GM23338 (cell line): Measurements from ENCODE around the gene CTNNA1. TPM values are rescaled to one million over a fixed set of nuclear protein-coding genes. Genes with fewer than 3 reads are reported as not detected.

ENCODE experiments used
- ATAC-seq: fragments of 200-7000 bp; cut with Tn5 transposase; 3 replicates; pipeline ENCODE4 v1.9.1; 2020
- DNase-seq: peaks from one replicate; pipeline ENCODE4 v3.0.0-alpha.2; 2015; ENCODE audit warnings: low spot score
- H2AFZ ChIP-seq: fragments of 200-600 bp; sonication (generic); 2 replicates; pipeline ENCODE4 v1.8.0; 2016; ENCODE audit warnings: antibody characterized with exemption, mild to moderate bottlenecking, moderate library complexity
- H3F3A ChIP-seq: fragments of 200-600 bp; sonication (generic); replicated peaks from 2 replicates; pipeline ENCODE4 v1.8.0; 2017; ENCODE audit warnings: antibody characterized with exemption, mixed run types, low read depth
- H3K27ac ChIP-seq: fragments of 200-600 bp; sonication (generic); 2 replicates; pipeline ENCODE4 v1.6.1; 2016; ENCODE audit warnings: low read depth
- H3K27me3 ChIP-seq: fragments of 200-600 bp; sonication (generic); 2 replicates; pipeline ENCODE4 v1.8.0; 2016; ENCODE audit warnings: mild to moderate bottlenecking, mixed run types, moderate library complexity; ENCODE audit not compliant: insufficient read depth
- H3K36me3 ChIP-seq: fragments of 200-600 bp; sonication (generic); 2 replicates; pipeline ENCODE4 v1.8.0; 2016; ENCODE audit warnings: mild to moderate bottlenecking; ENCODE audit not compliant: insufficient read depth
- H3K4me1 ChIP-seq: fragments of 200-600 bp; sonication (generic); 2 replicates; pipeline ENCODE4 v1.8.0; 2016; ENCODE audit warnings: mild to moderate bottlenecking, moderate library complexity; ENCODE audit not compliant: insufficient read depth
- H3K4me2 ChIP-seq: fragments of 200-600 bp; sonication (generic); 2 replicates; pipeline ENCODE4 v1.7.1; 2017; ENCODE audit warnings: mixed run types
- H3K4me3 ChIP-seq: fragments of 200-600 bp; sonication (generic); 2 replicates; pipeline ENCODE4 v1.6.1; 2016; ENCODE audit warnings: mixed run types
- H3K79me2 ChIP-seq: fragments of 200-600 bp; sonication (generic); replicated peaks from 2 replicates; pipeline ENCODE4 v1.8.0; 2017; ENCODE audit warnings: mild to moderate bottlenecking; ENCODE audit not compliant: insufficient read depth
- H3K9me2 ChIP-seq: fragments of 200-600 bp; sonication (generic); 2 replicates; pipeline ENCODE4 v1.8.0; 2017; ENCODE audit not compliant: insufficient read depth
- H4K20me1 ChIP-seq: fragments of 200-600 bp; sonication (generic); replicated peaks from 2 replicates; pipeline ENCODE4 v1.8.0; 2017; ENCODE audit warnings: mild to moderate bottlenecking; ENCODE audit not compliant: insufficient read depth
- H3K27ac Mint-ChIP-seq: 2 replicates; pipeline ENCODE4 v1.8.0; 2020; ENCODE audit warnings: inconsistent platforms, mild to moderate bottlenecking, moderate library complexity, mixed read lengths
- H3K27me3 Mint-ChIP-seq: 3 replicates; pipeline ENCODE4 v1.8.0; 2022; ENCODE audit warnings: low read depth, mild to moderate bottlenecking, moderate library complexity, mixed read lengths, inconsistent platforms; ENCODE audit not compliant: insufficient read depth, poor library complexity
- H3K36me3 Mint-ChIP-seq: 3 replicates; pipeline ENCODE4 v1.8.0; 2021; ENCODE audit warnings: low read depth, mild to moderate bottlenecking, inconsistent platforms, moderate library complexity, mixed read lengths
- H3K4me1 Mint-ChIP-seq: 3 replicates; pipeline ENCODE4 v1.8.0; 2020; ENCODE audit warnings: mild to moderate bottlenecking, inconsistent platforms, mixed read lengths
- H3K4me3 Mint-ChIP-seq: 3 replicates; pipeline ENCODE4 v1.8.0; 2021; ENCODE audit warnings: moderate library complexity, mild to moderate bottlenecking, inconsistent platforms, mixed read lengths
- H3K9me3 Mint-ChIP-seq: 3 replicates; pipeline ENCODE4 v1.8.0; 2020; ENCODE audit warnings: moderate library complexity, mild to moderate bottlenecking, inconsistent platforms, mixed read lengths
- CREB1 ChIP-seq: fragments of 250-450 bp; sonication (Bioruptor Pico); IDR thresholded peaks from 2 replicates; pipeline ENCODE4 v1.5.0; 2020; ENCODE audit warnings: low read depth, mild to moderate bottlenecking, moderate library complexity
- EZH2 ChIP-seq: fragments of 200-600 bp; sonication (generic); IDR thresholded peaks from one replicate; pipeline ENCODE4 v1.8.0; 2017; ENCODE audit warnings: antibody characterized with exemption, mild to moderate bottlenecking, low read depth; ENCODE audit not compliant: unreplicated experiment
- EZH2phosphoT487 ChIP-seq: fragments of 200-600 bp; sonication (generic); IDR thresholded peaks from one replicate; pipeline ENCODE4 v1.8.1; 2018; ENCODE audit warnings: antibody characterized with exemption; ENCODE audit not compliant: unreplicated experiment
- JUNB ChIP-seq: IDR thresholded peaks from one replicate; pipeline ENCODE4 v1.6.1; 2016; ENCODE audit warnings: antibody characterized with exemption; ENCODE audit not compliant: unreplicated experiment
- NANOG ChIP-seq: IDR thresholded peaks from 2 replicates; pipeline ENCODE4 v1.6.1; 2016; ENCODE audit warnings: antibody characterized with exemption, borderline replicate concordance
- POLR2AphosphoS5 ChIP-seq: IDR thresholded peaks from 2 replicates; pipeline ENCODE4 v1.6.1; 2016; ENCODE audit warnings: antibody characterized with exemption, low read depth
- STAT1 ChIP-seq: IDR thresholded peaks from one replicate; pipeline ENCODE4 v1.6.1; 2016; ENCODE audit warnings: antibody characterized with exemption; ENCODE audit not compliant: unreplicated experiment
- ZNF114 ChIP-seq: fragments of 250-450 bp; sonication (Bioruptor Pico); IDR thresholded peaks from 2 replicates; pipeline ENCODE4 v1.5.0; 2020; ENCODE audit warnings: mild to moderate bottlenecking, moderate library complexity
- ZNF331 ChIP-seq: fragments of 250-450 bp; sonication (Bioruptor Pico); IDR thresholded peaks from 2 replicates; pipeline ENCODE4 v1.5.0; 2020; ENCODE audit warnings: low read depth, mild to moderate bottlenecking, moderate library complexity
- polyA plus RNA-seq: library from polyadenylated mRNA; unstranded; fragments of >200 nt; fragmentation: Nextera tagmentation; extraction: Ambion mirVana; gene quantifications from 2 replicates; pipeline ENCODE4 v1.2.1, GENCODE V29; 2016
- total RNA-seq: library from RNA; depleted of rRNA; stranded (reverse); fragments of >200 nt; shearing (Covaris generic); gene quantifications from 2 replicates; pipeline ENCODE4 v1.2.3, GENCODE V29; 2014
- TF ChIP-seq, protein P1 (sequence below): IDR thresholded peaks from one replicate; pipeline ENCODE4 v1.6.1; 2018; ENCODE audit warnings: antibody characterized with exemption; ENCODE audit not compliant: unreplicated experiment
- TF ChIP-seq, protein P2 (sequence below): IDR thresholded peaks from 2 replicates; pipeline ENCODE4 v1.6.1; 2016; ENCODE audit warnings: antibody characterized with exemption
- TF ChIP-seq, protein P3 (sequence below), 2 experiments: fragments of 200-600 bp in 1 of 2; sonication (generic) in 1 of 2; conservative IDR thresholded peaks; 2 replicates each; pipeline versions ENCODE4 v1.5.1 to v1.6.1; 2016 to 2017; ENCODE audit warnings: antibody characterized with exemption in 2 of 2, low read depth in 2 of 2, mild to moderate bottlenecking in 2 of 2, moderate library complexity in 1 of 2
- TF ChIP-seq, protein P4 (sequence below): fragments of 250-450 bp; sonication (Bioruptor Pico); IDR thresholded peaks from 2 replicates; pipeline ENCODE4 v1.5.0; 2020; ENCODE audit warnings: mild to moderate bottlenecking, moderate library complexity

Gene CTNNA1
- total and polyA plus RNA-seq, 2 experiments from 2014 or later = 111 to 348 TPM

DNA sequence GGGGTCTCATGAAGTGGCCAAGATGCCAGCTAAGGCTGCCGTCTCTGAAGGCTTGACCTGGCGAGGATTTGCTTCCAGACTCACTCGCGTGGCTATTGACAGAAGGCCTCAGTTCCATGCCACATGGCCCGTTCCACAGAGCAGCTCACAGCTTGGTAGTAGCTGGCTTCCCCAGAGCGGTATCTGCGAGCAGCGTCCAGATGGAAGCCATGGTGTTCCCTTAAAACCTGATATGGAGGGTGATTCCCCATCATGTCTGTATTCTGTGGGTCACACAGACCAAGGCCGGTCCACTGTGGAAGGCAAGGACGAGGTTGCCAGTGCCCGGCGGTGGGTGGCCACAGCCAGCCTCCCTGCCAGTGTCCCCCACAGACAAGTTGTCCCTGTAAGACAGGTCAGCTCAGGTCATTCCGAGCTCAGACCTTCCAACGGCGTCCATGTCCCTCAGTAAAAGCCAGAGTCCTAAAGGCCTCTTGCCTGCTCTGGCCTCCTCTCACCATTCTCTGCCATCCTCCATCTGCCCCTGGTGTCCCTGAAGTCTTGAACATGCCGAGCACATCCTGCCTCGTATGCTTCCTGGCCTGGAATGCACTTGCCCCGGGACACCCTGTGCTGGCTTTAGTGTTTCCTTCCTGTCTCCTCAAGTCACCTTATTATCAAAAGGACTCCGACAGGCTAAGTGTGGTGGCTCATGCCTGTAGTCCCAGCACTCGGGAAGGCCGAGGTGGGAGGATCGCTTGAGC is 183.2 kb downstream of the CTNNA1 start:
- Mint-ChIP-seq H3K9me3 (no peaks in the 10 kb centered on the region), H3K4me3 (no peak overlapping the region)
- peak; percentile 44 for DNase-seq

More for the DNA sequence above, 183.2 kb downstream of the CTNNA1 start:
- peaks cover 24% of the 10 kb centered on the region for H3K36me3 ChIP-seq
- no peak overlapping the region for H2AFZ ChIP-seq
- Mint-ChIP-seq H3K27ac (no peak overlapping the region; the same call in 1 of the 2 replicates), H3K27me3 (peaks cover 20% of the 10 kb centered on the region), H3K4me1 (peaks cover 43% of the 10 kb centered on the region), H3K36me3 (peaks cover 48% of the 10 kb centered on the region)
- no peak for TF ChIP-seq EZH2phosphoT487
- no peak for TF ChIP-seq POLR2AphosphoS5
- TF ChIP-seq, protein P1, sequence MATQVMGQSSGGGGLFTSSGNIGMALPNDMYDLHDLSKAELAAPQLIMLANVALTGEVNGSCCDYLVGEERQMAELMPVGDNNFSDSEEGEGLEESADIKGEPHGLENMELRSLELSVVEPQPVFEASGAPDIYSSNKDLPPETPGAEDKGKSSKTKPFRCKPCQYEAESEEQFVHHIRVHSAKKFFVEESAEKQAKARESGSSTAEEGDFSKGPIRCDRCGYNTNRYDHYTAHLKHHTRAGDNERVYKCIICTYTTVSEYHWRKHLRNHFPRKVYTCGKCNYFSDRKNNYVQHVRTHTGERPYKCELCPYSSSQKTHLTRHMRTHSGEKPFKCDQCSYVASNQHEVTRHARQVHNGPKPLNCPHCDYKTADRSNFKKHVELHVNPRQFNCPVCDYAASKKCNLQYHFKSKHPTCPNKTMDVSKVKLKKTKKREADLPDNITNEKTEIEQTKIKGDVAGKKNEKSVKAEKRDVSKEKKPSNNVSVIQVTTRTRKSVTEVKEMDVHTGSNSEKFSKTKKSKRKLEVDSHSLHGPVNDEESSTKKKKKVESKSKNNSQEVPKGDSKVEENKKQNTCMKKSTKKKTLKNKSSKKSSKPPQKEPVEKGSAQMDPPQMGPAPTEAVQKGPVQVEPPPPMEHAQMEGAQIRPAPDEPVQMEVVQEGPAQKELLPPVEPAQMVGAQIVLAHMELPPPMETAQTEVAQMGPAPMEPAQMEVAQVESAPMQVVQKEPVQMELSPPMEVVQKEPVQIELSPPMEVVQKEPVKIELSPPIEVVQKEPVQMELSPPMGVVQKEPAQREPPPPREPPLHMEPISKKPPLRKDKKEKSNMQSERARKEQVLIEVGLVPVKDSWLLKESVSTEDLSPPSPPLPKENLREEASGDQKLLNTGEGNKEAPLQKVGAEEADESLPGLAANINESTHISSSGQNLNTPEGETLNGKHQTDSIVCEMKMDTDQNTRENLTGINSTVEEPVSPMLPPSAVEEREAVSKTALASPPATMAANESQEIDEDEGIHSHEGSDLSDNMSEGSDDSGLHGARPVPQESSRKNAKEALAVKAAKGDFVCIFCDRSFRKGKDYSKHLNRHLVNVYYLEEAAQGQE = no peak
- no peak for TF ChIP-seq CREB1 (CRISPR knock-in tag)
- TF ChIP-seq, protein P2, sequence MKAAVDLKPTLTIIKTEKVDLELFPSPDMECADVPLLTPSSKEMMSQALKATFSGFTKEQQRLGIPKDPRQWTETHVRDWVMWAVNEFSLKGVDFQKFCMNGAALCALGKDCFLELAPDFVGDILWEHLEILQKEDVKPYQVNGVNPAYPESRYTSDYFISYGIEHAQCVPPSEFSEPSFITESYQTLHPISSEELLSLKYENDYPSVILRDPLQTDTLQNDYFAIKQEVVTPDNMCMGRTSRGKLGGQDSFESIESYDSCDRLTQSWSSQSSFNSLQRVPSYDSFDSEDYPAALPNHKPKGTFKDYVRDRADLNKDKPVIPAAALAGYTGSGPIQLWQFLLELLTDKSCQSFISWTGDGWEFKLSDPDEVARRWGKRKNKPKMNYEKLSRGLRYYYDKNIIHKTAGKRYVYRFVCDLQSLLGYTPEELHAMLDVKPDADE = no peak
- TF ChIP-seq EZH2 = no peak
- TF ChIP-seq ZNF114 = no peak
- TF ChIP-seq STAT1 = no peak
- no peak for TF ChIP-seq JUNB
- TF ChIP-seq NANOG = no peak
- TF ChIP-seq, protein P3, sequence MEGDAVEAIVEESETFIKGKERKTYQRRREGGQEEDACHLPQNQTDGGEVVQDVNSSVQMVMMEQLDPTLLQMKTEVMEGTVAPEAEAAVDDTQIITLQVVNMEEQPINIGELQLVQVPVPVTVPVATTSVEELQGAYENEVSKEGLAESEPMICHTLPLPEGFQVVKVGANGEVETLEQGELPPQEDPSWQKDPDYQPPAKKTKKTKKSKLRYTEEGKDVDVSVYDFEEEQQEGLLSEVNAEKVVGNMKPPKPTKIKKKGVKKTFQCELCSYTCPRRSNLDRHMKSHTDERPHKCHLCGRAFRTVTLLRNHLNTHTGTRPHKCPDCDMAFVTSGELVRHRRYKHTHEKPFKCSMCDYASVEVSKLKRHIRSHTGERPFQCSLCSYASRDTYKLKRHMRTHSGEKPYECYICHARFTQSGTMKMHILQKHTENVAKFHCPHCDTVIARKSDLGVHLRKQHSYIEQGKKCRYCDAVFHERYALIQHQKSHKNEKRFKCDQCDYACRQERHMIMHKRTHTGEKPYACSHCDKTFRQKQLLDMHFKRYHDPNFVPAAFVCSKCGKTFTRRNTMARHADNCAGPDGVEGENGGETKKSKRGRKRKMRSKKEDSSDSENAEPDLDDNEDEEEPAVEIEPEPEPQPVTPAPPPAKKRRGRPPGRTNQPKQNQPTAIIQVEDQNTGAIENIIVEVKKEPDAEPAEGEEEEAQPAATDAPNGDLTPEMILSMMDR (conservative IDR thresholded peaks at IDR 0.05; ENCODE audit: low read depth in 2 of 2) = no peak
- no peak for TF ChIP-seq ZNF331 (CRISPR knock-in tag)
- TF ChIP-seq, protein P4, sequence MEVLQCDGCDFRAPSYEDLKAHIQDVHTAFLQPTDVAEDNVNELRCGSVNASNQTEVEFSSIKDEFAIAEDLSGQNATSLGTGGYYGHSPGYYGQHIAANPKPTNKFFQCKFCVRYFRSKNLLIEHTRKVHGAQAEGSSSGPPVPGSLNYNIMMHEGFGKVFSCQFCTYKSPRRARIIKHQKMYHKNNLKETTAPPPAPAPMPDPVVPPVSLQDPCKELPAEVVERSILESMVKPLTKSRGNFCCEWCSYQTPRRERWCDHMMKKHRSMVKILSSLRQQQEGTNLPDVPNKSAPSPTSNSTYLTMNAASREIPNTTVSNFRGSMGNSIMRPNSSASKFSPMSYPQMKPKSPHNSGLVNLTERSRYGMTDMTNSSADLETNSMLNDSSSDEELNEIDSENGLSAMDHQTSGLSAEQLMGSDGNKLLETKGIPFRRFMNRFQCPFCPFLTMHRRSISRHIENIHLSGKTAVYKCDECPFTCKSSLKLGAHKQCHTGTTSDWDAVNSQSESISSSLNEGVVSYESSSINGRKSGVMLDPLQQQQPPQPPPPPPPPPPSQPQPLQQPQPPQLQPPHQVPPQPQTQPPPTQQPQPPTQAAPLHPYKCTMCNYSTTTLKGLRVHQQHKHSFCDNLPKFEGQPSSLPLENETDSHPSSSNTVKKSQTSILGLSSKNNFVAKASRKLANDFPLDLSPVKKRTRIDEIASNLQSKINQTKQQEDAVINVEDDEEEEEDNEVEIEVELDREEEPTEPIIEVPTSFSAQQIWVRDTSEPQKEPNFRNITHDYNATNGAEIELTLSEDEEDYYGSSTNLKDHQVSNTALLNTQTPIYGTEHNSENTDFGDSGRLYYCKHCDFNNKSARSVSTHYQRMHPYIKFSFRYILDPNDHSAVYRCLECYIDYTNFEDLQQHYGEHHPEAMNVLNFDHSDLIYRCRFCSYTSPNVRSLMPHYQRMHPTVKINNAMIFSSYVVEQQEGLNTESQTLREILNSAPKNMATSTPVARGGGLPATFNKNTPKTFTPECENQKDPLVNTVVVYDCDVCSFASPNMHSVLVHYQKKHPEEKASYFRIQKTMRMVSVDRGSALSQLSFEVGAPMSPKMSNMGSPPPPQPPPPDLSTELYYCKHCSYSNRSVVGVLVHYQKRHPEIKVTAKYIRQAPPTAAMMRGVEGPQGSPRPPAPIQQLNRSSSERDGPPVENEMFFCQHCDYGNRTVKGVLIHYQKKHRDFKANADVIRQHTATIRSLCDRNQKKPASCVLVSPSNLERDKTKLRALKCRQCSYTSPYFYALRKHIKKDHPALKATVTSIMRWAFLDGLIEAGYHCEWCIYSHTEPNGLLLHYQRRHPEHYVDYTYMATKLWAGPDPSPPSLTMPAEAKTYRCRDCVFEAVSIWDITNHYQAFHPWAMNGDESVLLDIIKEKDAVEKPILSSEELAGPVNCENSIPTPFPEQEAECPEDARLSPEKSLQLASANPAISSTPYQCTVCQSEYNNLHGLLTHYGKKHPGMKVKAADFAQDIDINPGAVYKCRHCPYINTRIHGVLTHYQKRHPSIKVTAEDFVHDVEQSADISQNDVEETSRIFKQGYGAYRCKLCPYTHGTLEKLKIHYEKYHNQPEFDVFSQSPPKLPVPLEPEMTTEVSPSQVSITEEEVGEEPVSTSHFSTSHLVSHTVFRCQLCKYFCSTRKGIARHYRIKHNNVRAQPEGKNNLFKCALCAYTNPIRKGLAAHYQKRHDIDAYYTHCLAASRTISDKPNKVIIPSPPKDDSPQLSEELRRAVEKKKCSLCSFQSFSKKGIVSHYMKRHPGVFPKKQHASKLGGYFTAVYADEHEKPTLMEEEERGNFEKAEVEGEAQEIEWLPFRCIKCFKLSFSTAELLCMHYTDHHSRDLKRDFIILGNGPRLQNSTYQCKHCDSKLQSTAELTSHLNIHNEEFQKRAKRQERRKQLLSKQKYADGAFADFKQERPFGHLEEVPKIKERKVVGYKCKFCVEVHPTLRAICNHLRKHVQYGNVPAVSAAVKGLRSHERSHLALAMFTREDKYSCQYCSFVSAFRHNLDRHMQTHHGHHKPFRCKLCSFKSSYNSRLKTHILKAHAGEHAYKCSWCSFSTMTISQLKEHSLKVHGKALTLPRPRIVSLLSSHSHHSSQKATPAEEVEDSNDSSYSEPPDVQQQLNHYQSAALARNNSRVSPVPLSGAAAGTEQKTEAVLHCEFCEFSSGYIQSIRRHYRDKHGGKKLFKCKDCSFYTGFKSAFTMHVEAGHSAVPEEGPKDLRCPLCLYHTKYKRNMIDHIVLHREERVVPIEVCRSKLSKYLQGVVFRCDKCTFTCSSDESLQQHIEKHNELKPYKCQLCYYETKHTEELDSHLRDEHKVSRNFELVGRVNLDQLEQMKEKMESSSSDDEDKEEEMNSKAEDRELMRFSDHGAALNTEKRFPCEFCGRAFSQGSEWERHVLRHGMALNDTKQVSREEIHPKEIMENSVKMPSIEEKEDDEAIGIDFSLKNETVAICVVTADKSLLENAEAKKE = no peak
- H3K79me2 ChIP-seq = no peaks in the 10 kb centered on the region
- no peak overlapping the region for H3K4me3 ChIP-seq
- H3K27ac ChIP-seq = 0 out of 2 replicates have a peak overlapping the region, but pooled peaks have one; percentile 19
- no peak for ATAC-seq
- no peak overlapping the region for H3K4me2 ChIP-seq
- H3K27me3 ChIP-seq = no peaks in the 10 kb centered on the region
- H3K9me2 ChIP-seq = no peaks in the 10 kb centered on the region
- peaks cover 10% of the 10 kb centered on the region for H3K4me1 ChIP-seq
- H4K20me1 ChIP-seq = no peaks in the 10 kb centered on the region
- no peaks in the 10 kb centered on the region for H3F3A ChIP-seq
